Ecto neural progenitor cell (in vitro differentiated cells): ENCODE measurements around the gene EIF2S2.
A peak's percentile ranks its signal among the peaks of the same experiment; 100 is the strongest.

Experiments
- DNase-seq: peaks from one replicate; pipeline ENCODE4 v3.0.0-alpha.2; 2018; ENCODE audit warnings: low spot score

EIF2S2 gene

DNA sequence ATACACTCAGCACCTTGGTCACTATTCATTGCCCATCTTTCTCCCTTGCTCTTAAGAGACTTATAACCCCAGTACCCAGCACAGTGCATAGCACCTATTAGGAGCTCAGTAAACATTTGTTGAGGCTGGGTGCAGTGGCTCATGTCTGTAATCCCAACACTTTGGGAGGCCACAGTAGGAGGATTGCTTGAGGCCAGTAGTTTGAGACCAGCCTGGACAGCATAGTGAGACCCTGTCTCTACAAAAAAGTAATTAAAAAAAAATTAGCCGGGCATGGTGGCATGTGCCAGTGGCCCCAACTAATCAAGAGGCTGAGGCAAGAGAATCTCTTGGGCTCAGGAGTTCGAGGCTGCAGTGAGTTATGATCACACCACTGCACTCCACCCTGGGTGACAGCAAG, 8.2 kb upstream of the EIF2S2 start:
- DNase-seq: no peak

DNA sequence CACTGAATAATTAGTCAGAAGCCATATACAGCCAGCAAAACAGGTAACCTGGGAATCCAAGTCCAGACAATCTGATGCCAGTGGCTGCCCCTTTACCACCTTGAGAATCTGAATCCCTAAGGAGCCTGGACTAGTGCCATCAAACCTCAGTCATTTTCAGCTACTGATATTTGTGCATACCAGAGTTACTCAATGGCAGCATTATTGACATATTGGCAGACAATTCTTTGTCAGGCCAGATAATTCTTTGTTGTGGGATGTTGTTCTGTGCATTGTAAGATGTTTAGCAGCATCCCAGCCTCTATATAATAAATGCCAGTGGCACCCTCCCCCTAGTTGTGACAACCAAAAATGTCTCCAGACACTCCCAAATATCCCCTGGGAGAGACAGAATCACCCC, 3.2 kb upstream of the EIF2S2 start:
- no peak for DNase-seq

DNA sequence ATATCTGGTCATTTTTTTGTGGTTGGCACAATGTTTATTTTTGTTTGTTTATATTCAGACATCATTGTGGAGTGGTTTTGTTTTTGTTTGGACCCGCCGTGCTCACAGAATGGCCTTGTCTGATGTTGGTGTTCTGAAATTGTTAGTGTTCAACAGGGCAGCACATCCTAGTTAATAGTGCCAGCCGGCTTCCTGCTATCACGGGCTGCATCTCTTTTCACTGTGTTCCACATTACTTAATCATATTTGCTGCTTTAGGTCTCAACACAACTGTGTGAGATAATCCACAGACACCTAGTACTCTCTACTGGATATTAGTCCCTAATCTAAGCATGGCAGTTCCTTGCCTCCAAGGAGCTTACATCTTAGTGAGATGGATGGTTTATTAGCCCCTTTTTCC, 2.8 kb upstream of the EIF2S2 start:
- no peak for DNase-seq

DNA sequence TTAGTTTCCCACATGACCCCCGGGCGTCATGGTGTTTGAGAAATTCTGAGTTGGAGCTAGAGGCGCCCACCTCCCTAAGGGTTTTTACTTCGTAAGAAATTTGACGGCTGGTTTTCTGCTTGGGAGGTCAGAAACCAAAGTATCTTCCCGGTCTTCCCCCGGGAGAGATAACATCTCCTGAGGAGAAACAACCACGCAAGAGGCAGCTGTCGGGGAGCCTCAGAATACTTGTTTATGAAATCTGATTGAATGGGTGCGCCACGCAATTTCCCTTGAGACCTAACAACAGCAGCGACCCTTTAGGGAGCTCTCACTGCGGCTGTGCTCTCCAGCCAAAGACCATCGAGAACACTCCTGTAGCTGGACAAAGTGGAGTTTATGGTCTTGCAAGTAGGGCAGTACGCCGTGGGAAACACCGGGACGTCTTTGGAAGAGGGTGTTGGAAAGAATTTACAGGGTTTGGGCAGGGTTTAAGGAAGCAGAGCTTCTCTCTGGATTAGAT, 608 bp upstream of the EIF2S2 start:
- DNase-seq: peak; percentile 57

DNA sequence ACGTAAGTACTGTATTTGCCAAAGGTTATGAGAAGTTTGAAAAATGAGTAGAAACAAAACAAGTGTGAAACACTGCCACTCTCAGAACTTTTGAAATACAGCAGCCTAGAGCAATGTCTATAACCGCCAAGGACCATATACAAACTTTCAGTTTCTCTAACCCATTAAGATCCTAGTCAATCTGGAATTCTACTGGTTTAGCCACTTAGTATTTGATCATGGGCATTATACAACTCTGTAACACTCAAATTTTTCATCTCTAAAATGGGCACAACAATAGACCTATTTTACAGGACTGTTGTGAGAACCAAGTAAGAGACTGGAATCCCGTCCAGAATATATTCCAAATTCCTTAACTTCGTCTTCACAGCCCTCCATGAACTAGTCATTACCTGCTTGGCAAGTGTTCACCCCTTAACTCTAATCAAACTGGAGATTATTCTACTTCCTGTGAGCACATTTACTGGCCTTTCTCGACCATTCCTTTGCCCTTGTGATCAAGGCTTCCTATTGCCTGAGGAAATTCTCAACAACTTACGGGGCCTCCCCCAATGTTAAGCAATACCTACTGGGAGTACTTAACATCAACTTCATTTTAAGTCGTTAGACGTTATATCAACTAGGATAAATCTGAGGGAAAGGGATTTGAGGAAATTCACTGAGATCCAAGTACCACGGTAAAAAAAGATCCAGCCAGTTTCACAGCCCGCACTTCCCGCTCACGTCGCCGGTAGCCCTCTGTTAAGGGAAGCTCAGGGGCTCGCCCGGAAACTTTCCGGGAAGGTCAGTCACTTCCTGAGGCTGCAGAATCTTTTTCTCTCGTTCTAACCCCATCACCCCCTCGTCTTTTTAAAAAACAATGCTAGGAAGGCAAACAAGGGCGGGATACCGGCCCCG, 1.1 kb downstream of the EIF2S2 start:
- DNase-seq: no peak

DNA sequence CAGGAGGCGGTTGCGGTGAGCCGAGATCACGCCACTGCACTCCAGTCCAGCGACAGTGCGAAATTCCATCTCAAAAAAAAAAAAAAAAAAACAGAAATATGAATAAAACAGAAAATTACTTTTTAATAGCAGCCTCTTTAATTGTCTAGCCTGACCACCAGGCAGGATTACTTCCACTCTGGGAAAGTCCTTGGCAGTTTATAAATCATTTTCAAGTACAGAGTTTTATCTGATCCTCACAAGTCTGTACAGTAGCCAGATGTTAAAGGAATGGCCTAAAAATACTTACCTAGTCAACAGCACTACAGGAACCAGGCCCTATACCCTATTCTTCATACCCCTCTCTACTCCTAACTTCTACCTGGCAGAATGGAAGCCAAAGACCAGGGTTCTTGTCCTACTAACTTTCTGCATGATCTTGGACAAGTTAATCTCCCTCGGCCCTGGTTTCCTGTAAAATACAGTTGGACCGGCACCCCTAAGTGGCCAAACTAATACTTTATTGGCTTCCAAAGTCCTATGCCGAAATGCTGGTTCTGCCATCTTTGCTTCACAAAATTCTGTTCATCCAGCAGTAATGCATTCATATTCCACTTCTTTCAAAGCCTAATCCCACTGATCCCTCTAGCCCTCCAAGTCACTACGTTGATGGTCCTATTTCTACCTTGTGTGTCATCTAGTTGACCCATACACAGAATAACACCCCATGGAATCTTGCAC, 1.9 kb downstream of the EIF2S2 start:
- no peak for DNase-seq

DNA sequence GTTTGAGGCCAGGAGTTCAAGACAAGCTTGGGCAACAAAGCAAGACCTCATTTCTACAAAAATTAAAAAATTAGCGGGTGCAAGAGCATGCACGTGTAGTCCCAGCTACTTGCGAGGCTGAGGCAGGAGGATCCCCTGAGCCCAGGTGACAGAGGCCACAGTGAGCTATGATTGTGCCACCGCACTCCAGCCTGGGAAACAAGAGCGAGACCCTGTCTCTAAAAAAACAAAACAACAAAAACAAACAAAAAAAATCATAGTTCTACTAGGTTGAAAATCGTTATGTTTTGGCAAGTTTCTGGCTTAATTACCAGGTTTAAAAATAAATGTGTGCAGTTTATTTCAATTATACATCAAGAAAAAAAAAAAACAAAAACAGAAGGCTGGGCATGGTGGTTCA, 2.6 kb downstream of the EIF2S2 start:
- no peak for DNase-seq

DNA sequence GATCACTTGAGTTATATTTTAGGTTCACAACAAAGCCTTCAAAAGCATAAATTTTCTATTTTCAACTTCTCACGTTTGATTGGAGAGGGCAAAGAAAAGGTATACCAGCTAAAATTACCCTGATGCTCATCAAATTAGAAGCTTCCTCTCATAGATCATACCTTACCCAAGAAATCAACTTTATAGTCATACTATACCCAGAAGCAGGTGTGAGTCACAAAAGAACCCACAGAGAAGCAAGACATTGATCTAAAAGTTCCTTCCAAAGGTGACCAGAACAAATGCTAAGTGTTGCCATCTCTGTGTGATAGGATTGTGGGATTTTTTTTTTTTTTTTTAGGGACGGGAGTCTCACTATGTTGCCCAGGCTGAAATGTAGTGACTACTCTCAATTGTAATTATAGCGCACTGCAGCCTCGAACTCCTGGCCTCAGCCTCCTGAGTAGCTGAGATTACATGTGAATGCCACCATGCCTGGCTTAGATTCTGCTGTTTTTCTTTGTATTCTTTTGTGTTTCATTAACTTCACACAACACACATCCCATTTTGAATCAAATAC, 3.3 kb downstream of the EIF2S2 start:
- DNase-seq: no peak

DNA sequence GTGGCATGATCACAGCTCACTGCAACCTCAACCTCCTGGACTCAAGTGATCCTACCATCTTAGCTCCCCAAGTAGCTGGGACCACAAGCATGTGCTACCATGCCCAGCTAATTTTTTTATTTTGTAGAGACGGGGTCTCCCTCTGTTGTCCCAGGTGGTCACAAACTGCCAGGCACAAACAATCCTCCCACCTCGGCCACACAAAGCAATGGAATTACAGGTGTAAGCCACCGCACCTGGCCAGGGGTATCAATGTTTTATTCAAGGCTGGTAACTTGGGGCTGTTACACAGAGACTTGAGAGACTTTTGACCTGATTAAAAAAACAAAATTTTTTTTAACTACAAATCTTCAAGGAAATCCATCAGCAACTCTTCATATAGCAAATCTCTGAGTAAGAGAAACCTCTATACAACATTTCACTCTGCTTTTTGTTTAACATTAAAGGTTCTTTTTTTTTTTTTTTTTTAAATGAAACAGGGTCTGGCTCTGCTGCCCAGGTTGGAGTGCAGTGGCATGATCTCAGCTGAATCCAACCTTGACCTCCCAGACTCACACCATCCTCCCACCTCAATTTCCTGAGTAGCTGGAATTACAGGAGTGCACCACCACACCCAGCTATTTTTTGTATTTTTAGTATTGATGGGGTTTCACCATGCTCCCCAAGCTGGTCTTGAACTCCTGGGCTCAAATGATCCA, 5.9 kb downstream of the EIF2S2 start:
- no peak for DNase-seq

DNA sequence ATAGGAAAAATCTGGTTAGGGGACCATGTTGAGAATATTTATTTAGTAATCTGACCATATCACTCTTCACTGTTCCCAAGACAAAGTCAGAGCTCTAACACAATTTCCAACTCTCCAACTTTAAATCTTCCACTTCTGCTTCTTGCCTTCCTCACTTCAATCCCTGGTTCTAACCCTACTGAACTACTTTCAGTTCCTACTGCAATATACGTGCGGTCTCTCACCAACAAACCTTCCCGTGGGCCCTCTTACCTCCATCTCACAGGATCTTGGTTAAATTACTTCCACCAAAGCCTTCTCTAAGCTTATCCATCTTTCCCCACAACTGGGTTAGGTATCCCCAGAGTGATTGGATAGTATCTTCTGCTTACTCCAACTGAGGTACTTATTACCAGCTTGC, 8.0 kb downstream of the EIF2S2 start:
- no peak for DNase-seq

DNA sequence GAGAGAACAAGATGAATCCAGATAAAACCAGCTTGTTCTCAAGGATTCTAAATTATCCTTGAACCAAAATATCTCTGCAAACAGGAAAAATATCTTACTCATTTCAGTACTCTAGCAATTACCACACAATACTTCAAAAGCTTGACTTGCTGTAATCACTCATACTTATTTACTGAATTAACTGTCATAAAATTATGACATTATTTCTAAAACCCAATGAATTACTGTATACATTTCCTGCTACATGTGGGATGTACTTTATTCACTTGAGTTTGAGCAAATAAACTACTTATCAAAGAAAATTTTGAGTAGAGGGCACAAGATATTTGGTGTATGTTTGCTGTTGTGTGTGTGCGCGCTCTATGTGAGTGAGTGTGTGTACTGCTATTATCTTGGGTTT, 9.7 kb downstream of the EIF2S2 start:
- no peak for DNase-seq

DNA sequence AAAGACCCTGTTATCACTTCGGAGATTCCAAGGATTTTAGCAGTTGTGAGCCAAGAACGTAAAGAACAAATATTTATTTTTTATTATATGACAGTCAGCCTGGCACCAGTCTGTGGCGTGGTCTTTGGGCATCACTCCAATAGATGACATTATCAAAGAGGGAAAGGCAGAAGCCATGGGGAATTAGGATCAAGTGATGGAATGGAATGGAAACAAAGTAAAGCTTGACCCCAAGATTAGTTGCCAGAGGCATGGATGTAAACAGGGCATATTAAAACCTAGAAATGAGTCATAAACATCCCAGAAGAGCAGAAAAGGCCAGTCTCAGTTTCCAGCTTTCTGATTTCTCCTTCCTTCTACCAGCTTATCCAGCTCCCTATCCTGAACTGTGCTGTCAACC, 11.5 kb downstream of the EIF2S2 start:
- no peak for DNase-seq

DNA sequence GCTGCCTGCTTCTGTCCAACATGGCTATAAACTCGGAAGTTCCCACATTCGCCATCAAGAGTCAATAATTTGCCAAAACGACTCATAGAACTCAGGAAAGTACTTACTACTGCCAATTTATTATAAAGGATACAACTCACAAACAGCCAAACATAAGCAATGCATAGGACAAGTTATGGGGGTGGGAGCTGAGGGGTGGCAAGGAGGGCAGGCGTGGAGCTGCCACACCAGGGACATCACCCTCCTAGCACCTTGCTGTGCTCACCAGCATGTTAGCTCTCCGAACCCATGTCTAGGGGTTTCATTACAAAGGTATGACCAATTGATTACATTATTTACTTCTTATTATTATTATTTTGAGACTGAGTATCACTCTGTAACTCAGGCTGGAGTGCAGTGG, 12.4 kb downstream of the EIF2S2 start:
- DNase-seq: no peak

DNA sequence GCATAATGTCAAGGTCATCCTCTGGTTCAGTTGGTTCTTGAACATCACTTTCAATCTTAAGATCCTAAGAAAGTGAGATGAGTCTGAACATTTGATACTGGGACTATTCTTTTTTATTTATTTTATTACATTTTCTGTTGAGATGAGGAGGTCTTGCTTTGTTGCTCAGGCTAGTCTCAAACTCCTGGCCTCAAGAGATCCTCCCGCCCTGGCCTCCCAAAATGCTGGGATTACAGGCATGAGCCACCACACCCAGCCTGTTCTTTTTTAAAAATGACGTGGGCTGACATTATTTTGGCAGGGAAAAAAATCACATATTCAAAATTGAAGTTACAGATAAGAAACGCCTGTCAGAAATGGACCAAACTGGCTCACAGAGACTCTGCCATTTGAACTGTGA, 13.5 kb downstream of the EIF2S2 start:
- no peak for DNase-seq

DNA sequence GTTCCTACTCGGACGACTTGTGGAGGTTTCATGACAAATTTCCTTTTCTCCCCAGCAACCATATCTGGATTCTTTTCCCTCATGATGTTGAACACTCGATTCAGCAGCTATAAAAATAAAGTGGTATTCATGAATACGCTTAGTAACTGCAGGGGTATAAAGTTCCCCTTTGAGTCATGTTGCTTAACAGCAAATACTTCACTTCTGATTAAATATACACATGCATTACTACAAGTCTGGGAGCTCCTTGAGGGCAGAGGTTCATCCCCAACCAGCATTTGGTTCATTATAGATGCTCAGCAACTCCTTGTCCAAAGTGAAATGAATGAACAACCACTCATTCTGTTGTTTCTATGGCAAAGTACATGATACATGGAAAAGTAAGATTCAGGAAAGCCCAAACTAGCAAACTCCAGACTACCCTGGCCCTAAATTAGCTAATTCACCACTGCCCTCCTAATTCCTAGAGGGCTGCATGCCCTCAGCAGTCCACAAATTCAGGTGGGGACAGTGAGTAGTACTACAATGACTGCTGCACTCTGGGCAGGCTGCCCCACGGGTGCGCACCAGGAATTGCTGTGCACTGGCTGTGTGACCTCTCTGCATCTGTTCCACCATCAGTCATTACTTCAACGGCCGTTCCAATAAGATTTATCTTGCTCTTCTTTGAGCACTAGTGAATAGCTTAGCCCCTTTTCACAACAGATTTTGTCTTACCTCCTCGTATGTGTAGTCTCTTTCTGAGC, 15.2 kb downstream of the EIF2S2 start:
- DNase-seq: no peak

DNA sequence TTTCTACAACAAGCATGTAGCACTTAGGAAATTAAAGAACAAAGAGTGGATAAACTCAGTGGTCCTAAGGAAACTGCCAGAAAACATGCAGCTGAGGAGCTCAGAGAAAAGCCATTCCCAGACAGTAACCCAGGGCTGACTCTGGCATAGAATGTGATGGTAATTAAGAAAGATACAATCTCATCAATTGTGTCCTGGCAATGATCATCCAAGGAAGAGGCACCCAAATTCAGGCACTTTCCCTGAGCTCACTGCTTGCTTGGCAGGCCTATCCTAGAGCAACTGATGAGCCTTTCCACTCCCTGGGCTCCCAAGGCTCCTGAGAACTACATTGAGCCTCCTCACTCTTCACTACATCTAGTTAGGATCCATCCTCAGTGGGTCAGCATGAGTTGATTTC, 16.2 kb downstream of the EIF2S2 start:
- no peak for DNase-seq

DNA sequence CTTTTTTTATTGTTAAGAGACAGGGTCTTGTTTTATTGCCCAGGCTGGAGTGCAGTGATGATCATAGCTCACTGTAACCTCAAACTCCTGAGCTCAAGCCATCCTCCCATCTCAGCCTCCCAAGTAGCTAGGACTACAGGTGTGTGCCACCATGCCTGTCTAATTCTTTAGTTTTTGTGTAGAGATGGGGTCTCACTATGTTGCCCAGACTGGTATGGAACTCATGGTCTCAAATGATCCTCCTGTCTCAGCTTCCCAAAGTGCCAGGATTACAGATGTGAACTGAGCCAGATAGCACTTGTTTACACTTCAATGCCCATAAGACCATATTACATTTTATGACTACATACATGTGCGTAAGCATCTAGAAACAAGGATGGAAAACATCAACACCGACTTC, 18.1 kb downstream of the EIF2S2 start:
- no peak for DNase-seq

DNA sequence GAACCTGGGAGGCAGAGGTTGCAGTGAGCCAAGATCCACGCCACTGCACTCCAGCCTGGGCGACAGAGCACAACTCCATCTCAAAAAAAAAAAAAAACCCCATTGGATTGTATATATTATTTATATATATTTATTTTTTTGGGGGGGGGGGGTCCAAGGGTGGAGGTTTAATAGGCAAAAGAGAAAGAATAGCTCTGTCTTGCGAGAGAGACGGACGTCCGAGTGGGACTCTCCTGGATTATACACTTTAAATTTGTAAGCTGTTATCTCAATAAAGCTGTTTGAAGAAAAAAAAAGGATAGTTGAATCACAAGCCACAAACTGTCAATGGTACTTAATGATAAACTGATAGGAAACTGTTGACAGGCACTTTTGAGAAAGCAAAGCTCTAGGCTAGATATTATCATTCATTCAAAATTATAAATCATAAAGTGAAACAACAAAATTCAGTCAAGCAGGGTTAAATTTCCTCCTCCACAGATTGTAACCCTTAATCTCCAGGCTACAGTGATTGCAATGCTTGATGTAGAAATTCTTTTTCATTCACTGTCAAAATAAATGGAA, 20.3 kb downstream of the EIF2S2 start:
- DNase-seq: no peak

DNA sequence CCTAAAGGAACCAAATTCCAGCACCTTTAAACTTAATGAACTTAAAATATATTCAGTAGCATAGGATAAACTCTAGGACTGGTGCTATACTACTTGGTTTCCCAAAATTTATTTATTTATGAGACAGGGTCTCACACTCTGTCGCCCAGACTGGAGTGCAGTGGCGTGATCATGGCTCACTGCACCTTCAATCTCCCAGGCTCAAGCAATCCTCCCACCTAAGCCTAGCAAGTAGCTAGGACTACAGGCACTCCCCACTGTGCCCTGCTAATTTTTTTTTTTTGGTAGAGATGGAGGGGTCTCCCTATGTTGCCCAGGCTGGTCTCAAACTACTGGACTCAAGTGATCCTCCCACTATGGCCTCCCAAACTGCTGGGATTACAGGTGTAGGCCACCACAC, 21.4 kb downstream of the EIF2S2 start:
- no peak for DNase-seq

DNA sequence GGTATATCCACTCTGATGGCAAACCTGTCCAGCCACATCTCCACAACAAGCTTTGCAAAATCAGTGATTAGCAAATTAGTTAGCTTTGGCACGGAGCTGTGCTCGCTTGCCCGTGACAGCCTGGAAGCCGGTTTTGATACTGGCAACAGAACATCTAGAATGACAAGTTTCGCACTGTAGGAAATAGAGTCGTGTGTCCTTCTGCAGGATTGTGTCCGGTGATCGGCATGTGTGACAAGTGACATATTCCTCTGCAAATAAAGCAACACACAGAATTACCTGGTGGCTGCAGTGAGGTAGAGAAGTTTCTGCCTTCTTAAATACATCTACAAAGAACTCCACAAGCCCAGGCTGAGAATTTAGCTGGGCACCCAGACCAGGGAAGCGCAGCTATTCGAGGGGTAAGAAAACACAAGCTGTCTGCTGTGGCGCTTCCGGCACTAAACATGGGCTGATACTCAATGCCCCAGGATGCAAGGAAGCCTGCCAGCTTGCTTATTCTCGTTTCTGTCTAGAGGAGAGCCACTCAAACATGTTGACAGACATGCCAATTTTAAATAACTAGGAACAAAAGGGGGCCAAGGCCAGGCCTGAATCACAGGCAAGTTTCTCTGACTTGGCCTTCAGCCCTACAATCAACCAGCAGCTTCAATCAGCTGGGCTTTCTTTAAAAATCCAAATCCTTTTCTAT, 22.2 kb downstream of the EIF2S2 start:
- no peak for DNase-seq

DNA sequence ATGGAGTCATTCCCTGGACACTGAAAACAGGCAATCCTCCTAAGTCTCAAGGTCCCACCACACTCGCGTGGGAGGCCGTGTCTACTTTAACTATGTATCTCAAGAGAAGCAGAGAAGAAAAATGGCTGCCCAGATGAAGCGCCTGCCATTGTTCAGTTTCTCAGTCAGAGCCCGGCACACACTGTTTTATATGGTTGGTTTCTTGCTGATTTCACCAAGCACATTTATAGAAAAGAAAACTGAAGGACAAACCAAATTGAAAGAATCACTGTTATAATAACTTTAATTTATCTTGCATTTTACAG, 22.9 kb downstream of the EIF2S2 start:
- no peak for DNase-seq
